ENCODE measurements around the gene CYSLTR2. TPM values are rescaled to one million over a fixed set of nuclear protein-coding genes. Genes with fewer than 3 reads are reported as not detected.
"Not testable (repeated sequence)": the region's sequence is repeated elsewhere in the genome, so short reads cannot be mapped to it uniquely, and the experiment has no call there.

Gene CYSLTR2
- total RNA-seq, 2 experiments from 2014 or later, result 2.9 to 3.3 TPM

GRCh38 chr13:48675247-48675646, 21.5 kb downstream of the CYSLTR2 start:
- Mint-ChIP-seq H3K4me3 (no peak overlapping the region), H3K27ac (no peak overlapping the region), H3K27me3 (ENCODE audit: low read depth) (no peaks in the 10 kb centered on the region), H3K36me3 (ENCODE audit: low read depth) (peaks cover 5% of the 10 kb centered on the region), H3K9me3 (ENCODE audit: insufficient read depth) (peaks cover 25% of the 10 kb centered on the region), H3K4me1 (ENCODE audit: low read depth) (peaks cover 14% of the 10 kb centered on the region)
- ATAC-seq (no peak), DNase-seq (no peak)
- ChIA-PET CTCF (no interaction called here), POLR2A (no interaction called here)

GRCh38 chr13:48678316-48678715, 24.6 kb downstream of the CYSLTR2 start:
- ATAC-seq (no peak), DNase-seq (no peak)
- no peak overlapping the region for H3K4me3 Mint-ChIP-seq
- no peaks in the 10 kb centered on the region for H3K27me3 Mint-ChIP-seq (ENCODE audit: low read depth)
- no peaks in the 10 kb centered on the region for H3K9me3 Mint-ChIP-seq (ENCODE audit: insufficient read depth)
- ChIA-PET POLR2A (no interaction called here), CTCF (no interaction called here)
- H3K4me1 Mint-ChIP-seq (ENCODE audit: low read depth), result peaks cover 14% of the 10 kb centered on the region
- no peaks in the 10 kb centered on the region for H3K36me3 Mint-ChIP-seq (ENCODE audit: low read depth)
- no peak overlapping the region for H3K27ac Mint-ChIP-seq

GRCh38 chr13:48679941-48680680, 26.4 kb downstream of the CYSLTR2 start:
- peaks cover 14% of the 10 kb centered on the region for H3K4me1 Mint-ChIP-seq (ENCODE audit: low read depth)
- H3K27ac Mint-ChIP-seq, result no peak overlapping the region
- H3K36me3 Mint-ChIP-seq (ENCODE audit: low read depth), result no peaks in the 10 kb centered on the region
- ChIA-PET POLR2A (no interaction called here), CTCF (no interaction called here)
- no peak for ATAC-seq
- no peaks in the 10 kb centered on the region for H3K27me3 Mint-ChIP-seq (ENCODE audit: low read depth)
- no peak for DNase-seq
- H3K4me3 Mint-ChIP-seq, result no peak overlapping the region
- no peaks in the 10 kb centered on the region for H3K9me3 Mint-ChIP-seq (ENCODE audit: insufficient read depth)

- DNase-seq (no peak), ATAC-seq (no peak)
- H3K27me3 Mint-ChIP-seq (ENCODE audit: low read depth), result no peaks in the 10 kb centered on the region
- H3K4me3 Mint-ChIP-seq, result no peak overlapping the region
- H3K9me3 Mint-ChIP-seq (ENCODE audit: insufficient read depth), result no peaks in the 10 kb centered on the region
- no peaks in the 10 kb centered on the region for H3K36me3 Mint-ChIP-seq (ENCODE audit: low read depth)
- ChIA-PET POLR2A (no interaction called here), CTCF (no interaction called here)
- H3K4me1 Mint-ChIP-seq (ENCODE audit: low read depth), result peaks cover 14% of the 10 kb centered on the region
- H3K27ac Mint-ChIP-seq, result no peak overlapping the region
These were observed 27.1 kb downstream of the CYSLTR2 start for GRCh38 chr13:48680756-48681392.

- DNase-seq (no peak), ATAC-seq (no peak)
- no peak overlapping the region for H3K4me3 Mint-ChIP-seq
- H3K27ac Mint-ChIP-seq, result no peak overlapping the region
- POLR2A ChIA-PET, result no interaction called here
- no peaks in the 10 kb centered on the region for H3K9me3 Mint-ChIP-seq (ENCODE audit: insufficient read depth)
- H3K36me3 Mint-ChIP-seq (ENCODE audit: low read depth), result no peaks in the 10 kb centered on the region
- CTCF ChIA-PET, result no interaction called here
- no peaks in the 10 kb centered on the region for H3K27me3 Mint-ChIP-seq (ENCODE audit: low read depth)
- peaks cover 12% of the 10 kb centered on the region for H3K4me1 Mint-ChIP-seq (ENCODE audit: low read depth)
These were observed 28.2 kb downstream of the CYSLTR2 start for GRCh38 chr13:48681905-48682304.

- no peak overlapping the region for H3K27ac Mint-ChIP-seq
- no peak for ATAC-seq
- POLR2A ChIA-PET, result no interaction called here
These were observed 28.7 kb downstream of the CYSLTR2 start for GRCh38 chr13:48682436-48682835.

GRCh38 chr13:48686636-48687210, 33.0 kb downstream of the CYSLTR2 start:
- ATAC-seq, result no peak

More at GRCh38 chr13:48682436-48682835, 28.7 kb downstream of the CYSLTR2 start:
- Mint-ChIP-seq H3K27me3 (ENCODE audit: low read depth) (no peaks in the 10 kb centered on the region), H3K36me3 (ENCODE audit: low read depth) (no peaks in the 10 kb centered on the region), H3K4me3 (no peak overlapping the region), H3K4me1 (ENCODE audit: low read depth) (peaks cover 6% of the 10 kb centered on the region), H3K9me3 (ENCODE audit: insufficient read depth) (no peaks in the 10 kb centered on the region)
- CTCF ChIA-PET, result interaction anchor here (1.2 kb wide), 1 partner anchor 49 kb away, joined by 3 read pairs; no protein-coding TSS in a partner anchor
- no peak for DNase-seq

GRCh38 chr13:48687249-48687648, 33.5 kb downstream of the CYSLTR2 start:
- POLR2A ChIA-PET, result no interaction called here
- H3K36me3 Mint-ChIP-seq (ENCODE audit: low read depth), result no peaks in the 10 kb centered on the region
- H3K27ac Mint-ChIP-seq, result no peak overlapping the region
- H3K9me3 Mint-ChIP-seq (ENCODE audit: insufficient read depth), result peaks cover 7% of the 10 kb centered on the region
- CTCF ChIA-PET, result no interaction called here
- DNase-seq (no peak), ATAC-seq (no peak)
- no peaks in the 10 kb centered on the region for H3K4me1 Mint-ChIP-seq (ENCODE audit: low read depth)
- no peak overlapping the region for H3K4me3 Mint-ChIP-seq
- H3K27me3 Mint-ChIP-seq (ENCODE audit: low read depth), result no peaks in the 10 kb centered on the region

More at GRCh38 chr13:48686636-48687210, 33.0 kb downstream of the CYSLTR2 start:
- H3K9me3 Mint-ChIP-seq (ENCODE audit: insufficient read depth), result peaks cover 7% of the 10 kb centered on the region
- ChIA-PET CTCF (no interaction called here), POLR2A (no interaction called here)
- H3K27me3 Mint-ChIP-seq (ENCODE audit: low read depth), result no peaks in the 10 kb centered on the region
- H3K36me3 Mint-ChIP-seq (ENCODE audit: low read depth), result no peaks in the 10 kb centered on the region
- H3K4me1 Mint-ChIP-seq (ENCODE audit: low read depth), result no peaks in the 10 kb centered on the region
- no peak overlapping the region for H3K4me3 Mint-ChIP-seq
- DNase-seq, result no peak
- no peak overlapping the region for H3K27ac Mint-ChIP-seq

- H3K27ac Mint-ChIP-seq, result no peak overlapping the region
- H3K27me3 Mint-ChIP-seq (ENCODE audit: low read depth), result no peaks in the 10 kb centered on the region
- ChIA-PET POLR2A (no interaction called here), CTCF (no interaction called here)
- ATAC-seq, result no peak
- no peak overlapping the region for H3K4me3 Mint-ChIP-seq
- H3K36me3 Mint-ChIP-seq (ENCODE audit: low read depth), result peaks cover 7% of the 10 kb centered on the region
- no peaks in the 10 kb centered on the region for H3K4me1 Mint-ChIP-seq (ENCODE audit: low read depth)
- DNase-seq, result no peak
- peaks cover 7% of the 10 kb centered on the region for H3K9me3 Mint-ChIP-seq (ENCODE audit: insufficient read depth)
These were observed 40.3 kb downstream of the CYSLTR2 start for GRCh38 chr13:48693998-48694397.

GRCh38 chr13:48695776-48696175, 42.0 kb downstream of the CYSLTR2 start:
- Mint-ChIP-seq H3K9me3 (ENCODE audit: insufficient read depth) (no peaks in the 10 kb centered on the region), H3K27me3 (ENCODE audit: low read depth) (no peaks in the 10 kb centered on the region), H3K36me3 (ENCODE audit: low read depth) (peaks cover 7% of the 10 kb centered on the region), H3K4me3 (no peak overlapping the region), H3K4me1 (ENCODE audit: low read depth) (no peaks in the 10 kb centered on the region), H3K27ac (no peak overlapping the region)
- CTCF ChIA-PET, result interaction anchor here (1.3 kb wide), 1 partner anchor 36 kb away, joined by 3 read pairs; no protein-coding TSS in a partner anchor
- ATAC-seq (no peak), DNase-seq (no peak)
- POLR2A ChIA-PET, result no interaction called here

GRCh38 chr13:48696676-48697075, 42.9 kb downstream of the CYSLTR2 start:
- POLR2A ChIA-PET; ATAC-seq; H3K27me3 Mint-ChIP-seq (ENCODE audit: low read depth); H3K27ac Mint-ChIP-seq; H3K4me1 Mint-ChIP-seq (ENCODE audit: low read depth); H3K4me3 Mint-ChIP-seq; CTCF ChIA-PET; H3K9me3 Mint-ChIP-seq (ENCODE audit: insufficient read depth); H3K36me3 Mint-ChIP-seq (ENCODE audit: low read depth); DNase-seq: not testable (repeated sequence)

GRCh38 chr13:48707405-48707804, 53.7 kb downstream of the CYSLTR2 start:
- H3K27me3 Mint-ChIP-seq (ENCODE audit: low read depth), result no peaks in the 10 kb centered on the region
- no peak overlapping the region for H3K27ac Mint-ChIP-seq
- POLR2A ChIA-PET, result no interaction called here
- CTCF ChIA-PET, result no interaction called here
- no peak overlapping the region for H3K4me3 Mint-ChIP-seq
- DNase-seq, result no peak
- peaks cover 19% of the 10 kb centered on the region for H3K9me3 Mint-ChIP-seq (ENCODE audit: insufficient read depth)
- no peak for ATAC-seq
- peaks cover 8% of the 10 kb centered on the region for H3K36me3 Mint-ChIP-seq (ENCODE audit: low read depth)
- peaks cover 2% of the 10 kb centered on the region for H3K4me1 Mint-ChIP-seq (ENCODE audit: low read depth)

Measured in activated CD8-positive, alpha-beta T cell treated with anti-CD3 and anti-CD28 coated beads, Interleukin-2, amount 10 ng/mL, durations not matched to agents 7 days and 5 days (primary cell).